ENCODE data around the gene PCED1A.
"Not testable (repeated sequence)": the region's sequence is repeated elsewhere in the genome, so short reads cannot be mapped to it uniquely, and the experiment has no call there.

Gene PCED1A

DNA sequence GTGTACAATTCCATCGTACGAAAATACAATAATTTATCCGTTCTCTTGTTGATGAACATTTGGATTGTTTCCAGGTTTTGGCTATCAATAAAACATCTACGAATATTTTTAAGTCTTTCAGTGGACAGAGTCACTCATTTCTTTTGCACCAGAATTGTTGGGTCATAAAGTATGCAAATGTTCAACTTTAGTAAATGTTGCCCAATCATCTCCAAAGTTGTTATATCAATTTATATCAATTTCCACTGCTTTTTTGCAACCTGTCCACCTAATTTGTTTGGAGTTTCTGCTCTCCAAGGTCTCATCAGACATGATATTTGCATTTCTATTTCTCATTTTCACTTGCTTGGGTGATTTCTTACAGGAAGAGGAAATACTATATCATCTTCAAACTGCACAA, 13.8 kb downstream of the PCED1A start:
- DNase-seq (ENCODE audit: low read depth), result no peak

DNA sequence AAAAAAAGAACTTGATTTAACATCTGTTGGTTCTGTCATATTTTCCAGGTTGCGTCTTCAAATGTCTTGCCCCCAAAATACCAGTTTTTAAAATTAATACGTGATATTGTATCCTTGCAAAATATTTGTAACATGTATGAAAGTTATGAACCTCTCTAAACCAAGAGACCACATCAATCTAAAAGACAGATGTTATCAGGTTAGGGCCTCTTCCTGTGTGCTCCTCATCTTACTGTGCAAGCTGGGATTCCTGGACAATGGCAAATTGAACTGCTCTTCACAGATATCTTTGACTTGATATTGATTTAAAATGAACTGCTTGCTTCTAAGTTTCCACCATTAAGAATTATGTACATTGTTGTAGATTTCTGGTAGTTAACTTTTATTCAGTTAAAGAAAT, 14.7 kb downstream of the PCED1A start:
- DNase-seq (ENCODE audit: low read depth), result no peak

DNA sequence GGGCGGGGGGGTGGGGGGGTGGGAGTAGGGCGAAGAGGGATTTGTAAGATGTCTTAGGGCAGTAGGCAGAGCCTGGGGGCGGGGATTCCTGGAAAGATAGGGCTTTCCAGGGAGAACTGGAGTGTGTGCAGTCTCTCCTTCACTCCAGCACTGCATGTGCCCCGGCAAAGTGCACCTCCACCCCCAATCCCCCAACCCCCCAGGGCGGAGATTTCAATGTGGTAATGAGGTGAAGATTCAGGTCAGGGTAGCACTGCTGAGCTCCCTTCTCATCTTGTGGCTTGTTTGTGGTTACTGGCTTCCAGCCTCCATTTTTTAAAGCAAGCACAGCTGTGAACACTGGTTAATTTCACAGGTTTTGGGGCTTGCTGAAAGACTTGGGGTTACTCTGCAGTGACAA, 18.4 kb downstream of the PCED1A start:
- no peak for DNase-seq (ENCODE audit: low read depth)

DNA sequence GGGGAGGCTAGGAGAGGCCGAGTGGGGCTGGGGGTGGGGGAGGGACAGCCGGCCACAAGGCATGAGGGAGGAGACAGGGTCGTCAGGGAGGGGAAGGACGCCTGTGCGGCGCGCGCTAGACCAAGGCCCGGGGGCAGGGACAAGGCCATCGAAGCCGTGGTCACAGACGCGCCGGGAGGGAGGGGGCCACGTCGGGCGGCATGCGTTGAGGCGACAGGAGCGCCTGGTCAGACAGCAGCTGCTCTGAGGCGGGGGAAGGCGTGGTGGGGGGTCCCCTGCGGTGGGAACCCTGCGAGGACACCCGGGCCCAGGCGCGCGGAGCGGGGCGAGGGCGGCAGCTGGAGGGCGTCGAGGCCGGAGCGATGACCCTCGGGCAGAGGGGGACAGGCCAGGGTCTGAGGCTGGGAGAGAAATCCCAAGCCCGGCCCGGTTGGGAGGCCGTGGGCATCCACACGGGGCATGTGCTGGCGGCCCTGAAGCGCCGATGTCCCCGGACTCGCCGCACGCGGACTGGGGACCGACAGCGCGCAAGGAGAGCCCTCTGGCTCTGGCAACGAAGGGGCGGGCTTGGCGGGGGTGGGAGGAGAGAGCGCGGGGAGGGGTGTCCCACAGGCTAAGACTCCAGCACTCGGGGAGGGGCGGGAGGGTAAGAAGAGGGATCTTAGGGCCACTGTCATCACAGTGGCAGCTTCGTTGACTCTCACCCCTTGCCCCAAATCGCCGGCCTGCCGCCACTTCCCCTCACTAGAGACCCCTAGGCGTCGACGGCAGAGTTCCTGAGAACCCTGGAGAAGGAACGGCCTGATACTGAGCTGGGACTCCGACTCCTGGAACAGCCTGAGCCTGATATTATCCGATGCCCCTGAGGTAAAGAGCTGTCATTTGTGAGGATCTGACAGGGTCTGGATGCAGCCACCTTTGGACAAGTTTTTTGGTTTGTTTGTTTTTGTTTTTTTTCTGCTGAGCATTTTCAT, 19.3 kb downstream of the PCED1A start:
- DNase-seq (ENCODE audit: low read depth), result no peak

DNA sequence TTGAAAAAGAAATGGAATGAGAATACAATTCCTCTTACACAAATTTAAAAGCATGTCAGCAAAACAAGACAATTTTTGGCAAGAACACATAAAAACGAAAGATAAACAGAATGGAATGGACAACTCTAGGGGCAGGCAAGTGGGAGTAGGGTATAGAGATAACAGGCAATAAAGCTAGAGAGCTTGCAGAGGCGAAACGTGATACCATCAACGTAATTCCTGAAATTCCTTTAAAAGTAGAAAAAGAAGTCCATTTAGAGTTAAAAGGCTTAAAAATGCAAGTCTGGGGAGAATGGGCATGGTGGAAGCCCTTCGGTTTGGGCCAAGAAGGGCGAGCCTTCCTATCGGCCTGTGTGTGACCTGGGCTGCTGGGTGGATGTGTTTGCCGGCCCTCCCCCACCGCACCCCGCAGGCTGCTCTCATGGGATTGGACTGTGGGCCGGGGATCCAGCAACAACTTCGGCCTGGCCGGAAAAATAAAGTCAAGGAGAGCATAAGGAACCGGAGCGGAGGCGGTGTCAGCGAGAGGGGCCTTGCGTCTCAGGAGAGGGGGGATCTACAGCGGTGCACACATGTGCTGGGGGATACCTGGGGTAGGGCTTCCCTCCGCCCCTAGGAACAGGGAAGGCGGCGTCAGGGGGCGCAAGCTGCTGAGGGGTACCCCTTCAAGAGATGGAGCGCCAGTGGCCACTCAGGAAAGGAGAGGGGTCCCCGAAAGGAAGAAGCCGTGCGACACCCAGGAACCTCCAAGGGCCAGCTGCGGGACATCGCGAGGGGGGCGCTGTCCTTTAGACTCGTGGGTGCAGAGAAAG, 20.2 kb downstream of the PCED1A start:
- peak; percentile 36 for DNase-seq (ENCODE audit: low read depth)

DNA sequence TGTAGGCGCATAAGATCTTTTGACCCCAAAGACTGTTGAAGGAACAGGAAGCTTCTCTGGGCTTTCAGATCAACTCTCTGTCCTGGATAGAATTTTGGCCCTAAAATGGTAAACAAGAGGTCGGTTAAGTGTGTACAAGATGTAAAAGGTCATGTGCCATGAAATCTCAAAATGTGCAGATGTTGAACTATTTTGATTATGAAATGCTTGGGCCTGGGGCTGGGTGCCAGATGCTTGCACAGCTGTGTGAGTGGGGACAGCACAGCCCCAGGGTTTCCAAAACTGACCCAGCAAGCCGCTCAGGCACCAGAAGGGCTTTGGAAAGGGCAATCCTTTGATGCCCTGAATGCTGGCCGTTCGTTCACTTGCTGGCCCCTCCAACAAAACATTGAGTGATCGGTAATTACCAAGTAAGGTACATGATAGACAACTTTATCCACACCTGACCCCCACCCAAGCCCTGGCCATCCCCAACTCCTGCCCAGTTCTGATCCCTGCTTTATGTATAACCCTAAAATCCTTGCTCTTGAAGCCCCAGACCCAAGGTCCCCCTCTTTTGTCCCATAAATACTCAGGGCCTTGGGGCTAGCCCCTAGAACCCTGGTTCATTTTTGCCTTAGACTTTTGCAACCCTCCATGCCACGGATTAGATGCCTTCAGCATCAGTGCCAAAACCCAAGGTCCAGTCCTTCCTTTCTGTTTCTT, 22.4 kb downstream of the PCED1A start:
- DNase-seq (ENCODE audit: low read depth), result peak; percentile 72

DNA sequence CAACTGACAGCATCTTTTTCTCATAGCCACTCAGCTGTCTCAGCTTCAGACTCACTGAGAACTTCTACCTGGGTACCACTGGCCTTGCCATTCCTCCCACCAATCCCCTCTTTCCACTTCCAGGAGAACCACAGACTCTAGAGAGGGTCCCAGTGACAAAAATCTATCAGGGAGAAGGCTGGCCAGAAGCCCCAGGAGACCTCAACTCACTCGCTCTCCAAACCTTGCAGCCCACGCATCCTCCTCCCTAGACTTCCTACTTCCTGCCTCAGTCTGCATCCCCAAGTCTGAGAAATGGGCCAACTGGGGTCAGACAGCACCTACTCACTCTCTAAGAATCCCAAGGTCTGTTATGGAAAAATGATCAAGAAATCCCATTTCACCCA, 23.1 kb downstream of the PCED1A start:
- DNase-seq (ENCODE audit: low read depth), result no peak

DNA sequence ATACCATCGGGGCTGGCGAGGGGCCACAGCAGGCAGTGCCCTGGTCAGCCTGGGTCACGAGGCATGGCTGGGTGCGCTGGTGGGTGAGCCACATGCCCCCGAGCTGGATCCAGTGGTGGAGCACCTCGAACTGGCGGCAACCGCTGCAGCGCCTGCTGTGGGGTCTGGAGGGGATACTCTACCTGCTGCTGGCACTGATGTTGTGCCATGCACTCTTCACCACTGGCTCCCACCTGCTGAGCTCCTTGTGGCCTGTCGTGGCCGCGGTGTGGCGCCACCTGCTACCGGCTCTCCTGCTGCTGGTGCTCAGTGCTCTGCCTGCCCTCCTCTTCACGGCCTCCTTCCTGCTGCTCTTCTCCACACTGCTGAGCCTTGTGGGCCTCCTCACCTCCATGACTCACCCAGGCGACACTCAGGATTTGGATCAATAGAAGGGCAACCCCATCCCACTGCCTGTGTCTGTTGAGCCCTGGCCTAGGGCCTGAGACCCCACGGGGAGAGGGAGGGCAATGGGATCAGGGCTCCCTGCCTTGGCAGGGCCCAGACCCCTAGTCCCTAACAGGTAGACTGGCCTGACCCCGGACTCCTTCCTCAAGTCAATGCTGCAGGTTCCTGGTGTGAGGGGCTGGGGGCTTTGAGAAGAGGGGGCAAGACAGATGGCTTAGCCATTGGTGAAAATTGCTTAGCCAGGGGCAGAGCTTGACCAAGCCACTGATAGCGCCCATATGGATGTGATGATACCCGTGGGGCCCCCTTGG, 23.7 kb downstream of the PCED1A start:
- DNase-seq (ENCODE audit: low read depth), result no peak

DNA sequence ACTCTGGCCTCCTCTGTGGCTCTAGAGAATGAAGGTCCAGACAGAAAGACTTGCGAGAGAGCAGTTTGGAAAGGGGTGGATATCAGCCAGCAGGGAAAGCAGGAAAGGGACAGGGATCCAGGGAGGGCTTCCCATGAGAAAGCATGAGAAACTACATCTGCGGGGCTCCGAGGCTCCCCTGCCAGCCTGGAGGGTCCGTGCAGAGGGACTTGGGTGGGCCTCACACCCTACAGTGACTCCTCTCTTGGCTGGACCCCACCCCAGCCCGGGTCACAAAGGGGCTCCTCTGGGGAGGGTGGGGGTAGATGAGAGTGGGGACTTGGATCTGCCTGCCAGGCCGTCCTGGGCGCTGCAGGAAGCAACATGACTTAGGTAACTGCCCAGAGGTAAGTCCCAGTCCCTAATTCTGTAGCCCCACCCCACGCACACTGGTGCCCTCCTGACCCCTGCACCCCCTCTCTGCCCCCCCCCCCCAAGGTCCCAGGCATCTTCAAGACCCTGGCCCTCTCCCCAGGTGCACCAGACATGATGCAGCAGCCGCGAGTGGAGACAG, 24.3 kb downstream of the PCED1A start, which contains the start of gene TMEM239:
TMEM239 (plus strand) TSS at position 335 of the 553 bp plus-strand sequence; CDS start at position 526, 191 bp downstream.
- DNase-seq (ENCODE audit: low read depth), result no peak

DNA sequence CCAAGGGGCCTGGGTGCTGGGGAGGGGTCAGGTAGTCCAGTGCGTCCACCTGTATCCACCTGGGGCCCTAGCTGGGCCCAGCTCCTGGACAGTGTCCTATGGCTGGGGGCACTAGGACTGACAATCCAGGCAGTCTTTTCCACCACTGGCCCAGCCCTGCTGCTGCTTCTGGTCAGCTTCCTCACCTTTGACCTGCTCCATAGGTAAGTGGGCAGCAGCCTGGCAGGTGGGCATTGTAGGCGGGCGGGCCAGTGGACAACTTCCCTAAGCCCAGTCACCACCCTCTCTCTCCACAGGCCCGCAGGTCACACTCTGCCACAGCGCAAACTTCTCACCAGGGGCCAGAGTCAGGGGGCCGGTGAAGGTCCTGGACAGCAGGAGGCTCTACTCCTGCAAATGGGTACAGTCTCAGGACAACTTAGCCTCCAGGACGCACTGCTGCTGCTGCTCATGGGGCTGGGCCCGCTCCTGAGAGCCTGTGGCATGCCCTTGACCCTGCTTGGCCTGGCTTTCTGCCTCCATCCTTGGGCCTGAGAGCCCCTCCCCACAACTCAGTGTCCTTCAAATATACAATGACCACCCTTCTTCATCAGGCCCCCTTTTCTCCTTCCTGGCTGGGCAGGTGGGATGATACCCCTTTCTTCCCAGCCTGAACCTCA, 25.1 kb downstream of the PCED1A start:
- no peak for DNase-seq (ENCODE audit: low read depth)

DNA sequence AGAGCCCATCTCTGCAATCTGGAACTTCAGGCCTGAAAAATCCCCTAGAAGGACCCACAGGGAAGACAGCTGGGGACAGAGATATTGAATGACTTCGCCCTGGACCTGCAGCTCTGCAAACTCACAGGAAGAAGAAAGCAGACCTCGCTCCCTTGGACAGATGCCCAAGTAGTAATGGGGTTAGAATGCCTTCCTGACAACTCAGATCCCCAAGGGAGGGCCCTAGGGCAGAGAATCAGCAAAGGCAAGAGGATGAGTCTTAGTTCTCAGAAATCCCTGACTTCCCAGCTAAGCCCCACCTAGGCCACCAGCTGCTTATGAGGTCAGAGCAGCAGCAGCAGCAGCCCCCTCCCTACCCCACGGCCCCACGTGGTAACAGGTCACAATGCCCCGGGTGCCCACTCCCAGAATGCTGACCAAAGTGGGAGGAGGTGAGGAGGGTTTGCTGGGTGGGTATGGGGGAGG, 25.8 kb downstream of the PCED1A start, which contains the start of gene C20orf141:
C20orf141 (plus strand) TSS at position 401 of the 465 bp plus-strand sequence. CDS start 198 bp downstream, outside the sequence.
- DNase-seq (ENCODE audit: low read depth), result peak; percentile 99

DNA sequence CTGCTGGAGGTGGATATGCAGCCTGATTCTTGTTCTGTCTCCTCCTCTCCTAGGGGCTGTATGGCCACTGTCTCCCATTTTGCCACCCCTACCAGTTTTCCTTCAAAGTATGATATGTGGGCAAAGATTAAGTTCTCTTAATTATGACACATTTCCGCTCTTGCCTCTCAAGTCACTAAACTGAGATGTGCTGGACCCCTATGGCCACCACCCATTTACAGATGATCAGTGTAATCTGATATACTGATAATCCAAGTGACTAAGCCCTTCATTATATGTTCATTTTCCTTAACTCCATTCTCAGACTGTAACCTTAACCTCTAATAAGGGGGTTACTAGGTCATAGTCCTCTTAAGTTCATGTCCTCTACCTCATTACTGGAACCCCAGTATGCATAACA, 26.4 kb downstream of the PCED1A start:
- DNase-seq (ENCODE audit: low read depth), result no peak

DNA sequence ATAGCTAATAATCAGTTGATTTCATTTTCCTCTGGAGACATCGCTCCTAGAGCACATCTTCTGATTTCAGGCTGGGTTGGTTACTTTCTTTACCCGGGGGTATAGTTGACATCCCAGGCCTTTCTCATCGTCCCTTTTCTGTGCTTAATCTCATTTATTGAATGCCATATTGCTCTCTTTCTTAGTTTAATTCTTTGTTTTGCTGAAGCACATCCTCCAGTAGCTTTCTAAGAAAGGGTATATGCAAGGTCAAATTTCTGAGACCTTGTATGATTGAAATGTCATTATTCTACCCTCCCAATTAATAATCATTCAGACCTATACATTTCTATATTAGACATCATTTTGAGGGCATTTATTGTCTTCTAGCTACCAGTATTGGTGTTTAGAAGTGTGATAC, 28.3 kb downstream of the PCED1A start:
- DNase-seq (ENCODE audit: low read depth), result no peak

DNA sequence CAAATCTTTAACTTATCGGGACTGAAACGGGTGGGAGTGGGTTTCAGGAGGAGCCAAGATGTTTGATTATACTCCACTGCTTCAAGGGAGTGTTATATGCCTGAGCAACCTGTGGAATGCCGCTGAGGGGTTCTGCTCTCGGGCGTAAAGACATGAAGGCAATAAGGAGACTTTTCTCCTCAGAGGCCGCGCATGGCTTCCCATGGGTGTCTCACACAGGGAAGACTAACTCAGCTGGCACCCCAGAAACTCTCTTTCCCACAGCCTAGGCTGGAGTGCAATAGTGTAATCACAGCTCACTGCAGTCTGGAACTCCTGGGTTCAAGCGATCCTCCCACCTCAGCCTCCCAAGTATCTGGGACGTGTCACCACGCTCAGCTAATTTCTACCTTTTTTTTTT, 30.8 kb downstream of the PCED1A start:
- no peak for DNase-seq (ENCODE audit: low read depth)

DNA sequence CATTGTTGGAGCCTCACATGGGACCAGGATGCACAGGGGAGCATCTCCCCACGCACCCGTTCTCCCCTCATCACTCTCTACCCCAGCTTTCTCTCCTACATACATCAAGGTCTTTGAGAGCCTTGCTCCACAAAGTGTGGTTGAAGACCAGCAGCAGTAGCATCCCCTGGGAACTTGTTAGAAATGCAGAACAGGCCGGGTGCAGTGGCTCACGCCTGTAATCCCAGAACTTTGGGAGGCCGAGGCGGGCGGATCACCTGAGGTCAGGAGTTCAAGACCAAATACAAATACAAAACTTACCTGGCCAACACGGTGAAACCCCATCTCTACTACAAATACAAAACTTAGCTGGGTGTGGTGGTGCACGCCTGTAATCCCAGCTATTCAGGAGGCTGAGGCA, 32.5 kb downstream of the PCED1A start:
- not testable (repeated sequence) for DNase-seq (ENCODE audit: low read depth)

DNA sequence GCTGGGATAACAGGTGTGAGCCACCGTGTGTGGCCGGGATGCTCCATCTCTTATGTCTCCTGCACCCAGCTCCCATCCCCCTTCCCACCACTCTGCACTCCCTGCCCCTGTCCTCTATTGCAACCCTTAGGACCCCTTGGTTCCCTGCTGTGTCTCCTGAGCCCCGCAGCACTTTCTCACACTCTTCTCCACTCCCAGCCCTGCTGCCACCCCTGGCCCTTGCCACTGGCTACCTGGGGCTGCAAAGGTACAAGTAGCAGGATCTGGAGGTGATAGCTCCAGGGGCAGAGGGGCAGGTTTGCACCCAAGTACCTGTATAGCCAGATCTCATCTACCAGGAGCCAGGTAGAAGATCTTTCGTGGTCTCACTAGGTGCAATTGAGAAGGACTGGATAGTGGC, 33.4 kb downstream of the PCED1A start:
- no peak for DNase-seq (ENCODE audit: low read depth)

DNA sequence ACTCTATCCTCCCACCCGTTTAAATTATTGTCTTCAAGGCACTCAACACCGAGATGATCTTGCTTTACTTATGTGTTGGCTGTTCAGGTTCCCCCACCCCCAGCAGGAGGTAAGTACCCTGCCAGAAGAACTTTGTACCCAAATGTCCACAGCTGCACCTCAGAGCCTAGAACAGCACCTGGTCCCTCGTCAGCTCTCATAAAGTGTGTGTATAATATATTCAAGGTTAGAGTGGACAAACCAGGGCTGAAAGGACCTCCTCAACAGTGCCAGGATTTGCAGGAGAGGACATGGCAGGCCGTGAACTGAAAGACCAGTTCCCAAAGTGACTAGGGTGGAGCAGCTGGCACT, 34.1 kb downstream of the PCED1A start:
- no peak for DNase-seq (ENCODE audit: low read depth)

DNA sequence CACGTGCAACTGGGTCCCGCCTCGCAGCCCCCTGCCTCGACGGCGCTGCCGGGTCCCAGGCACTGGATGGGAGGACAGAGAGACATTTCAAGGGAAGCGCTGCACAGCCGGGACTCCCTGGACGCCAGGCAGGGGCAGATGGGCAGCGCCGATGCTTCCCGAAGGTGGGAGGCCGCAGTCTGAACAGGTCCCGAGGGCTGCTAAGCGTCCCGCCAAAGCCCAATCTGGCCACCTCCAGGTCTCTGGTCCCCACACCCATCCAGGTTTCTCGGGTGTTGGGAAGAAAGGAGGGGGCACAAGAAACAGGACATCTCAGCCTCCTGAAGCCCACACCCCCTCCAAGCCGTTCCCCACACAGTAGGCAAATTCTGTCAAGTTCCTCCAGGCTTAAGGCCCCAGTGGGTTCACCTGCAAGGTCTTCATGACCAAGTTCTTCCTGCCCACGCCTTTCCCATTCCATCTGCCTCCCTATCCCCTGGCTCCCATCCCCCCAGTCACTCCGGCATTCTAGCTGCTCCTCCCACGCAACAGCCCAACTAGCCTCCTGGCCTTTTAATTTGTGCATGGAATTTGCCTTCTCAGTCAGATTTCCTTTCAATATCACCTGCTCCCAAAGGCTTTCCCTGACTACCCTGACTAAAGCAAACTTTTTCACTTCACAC, 34.6 kb downstream of the PCED1A start:
- no peak for DNase-seq (ENCODE audit: low read depth)

DNA sequence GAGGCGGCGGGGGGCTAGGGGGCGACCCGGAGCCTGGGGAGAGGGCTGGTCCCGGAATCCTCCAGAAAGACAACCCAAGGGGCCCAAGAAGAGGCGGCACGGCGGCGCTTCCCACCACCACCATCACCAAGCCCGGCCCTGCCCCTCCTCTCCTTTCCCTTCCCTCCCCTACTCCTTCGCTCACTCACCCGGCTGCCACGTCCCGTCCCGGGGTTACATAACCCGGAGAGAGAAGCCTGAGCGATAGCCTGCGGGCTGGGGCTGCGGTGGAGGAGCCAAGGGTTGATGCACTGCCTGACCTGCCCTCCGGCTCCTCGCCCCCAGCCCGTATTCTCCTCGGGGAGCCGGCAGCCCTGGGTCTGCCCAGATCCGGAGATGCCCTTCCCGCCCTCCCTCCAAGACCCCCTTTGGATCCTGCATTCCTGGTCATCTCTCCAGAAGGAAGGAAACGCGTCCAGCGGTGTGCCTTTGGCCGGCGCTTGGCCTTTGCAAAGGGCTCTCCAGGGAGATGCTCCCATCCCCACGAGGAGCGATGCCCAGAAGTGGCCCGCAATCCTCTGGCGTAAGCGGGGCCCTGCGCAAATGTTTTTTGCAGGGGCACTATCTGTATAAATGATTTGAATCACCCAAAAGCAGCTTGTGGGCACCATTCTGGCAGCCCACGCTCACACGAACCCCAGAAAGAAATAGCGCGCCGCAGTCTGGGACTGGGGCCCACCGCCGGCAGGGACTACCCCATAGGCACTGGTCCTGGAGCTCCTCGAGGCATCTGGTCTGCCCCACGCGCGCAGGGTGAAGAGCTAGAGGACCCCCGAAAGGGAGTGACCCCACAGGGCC, 35.4 kb downstream of the PCED1A start:
- DNase-seq (ENCODE audit: low read depth), result no peak
